ENCODE results near the gene ENGASE.

- TF ChIP-seq CTCF (IDR thresholded peaks at IDR 0.05) = no peak
- no peak for TF ChIP-seq EP300 (IDR thresholded peaks at IDR 0.05)
- no peak for TF ChIP-seq POLR2AphosphoS5 (IDR thresholded peaks at IDR 0.05)
These were observed 45.6 kb downstream of the ENGASE start for GRCh38 chr17:79120259-79120658.

Data from stomach (tissue), 4 donors.